HepG2 (cell line): ENCODE measurements around the gene ATP2A2. TPM values are rescaled to one million over a fixed set of nuclear protein-coding genes. Genes with fewer than 3 reads are reported as not detected.
A peak's percentile ranks its signal among the peaks of the same experiment; 100 is the strongest.

Experiments
- ATAC-seq: fragments of 200-7000 bp; cut with Tn5 transposase; 3 replicates; pipeline ENCODE4 v1.9.1; 2020; ENCODE audit warnings: mild to moderate bottlenecking, moderate library complexity
- BruUV-seq: library from RNA; stranded (reverse); fragments of 400-500 nt; replicated peaks from 2 replicates; lab custom pipeline; 2021; lab: Mats Ljungman, UMichigan
- CTCF ChIA-PET: fragments of 300-600 bp; formaldehyde crosslinking; extraction: SDS; loops from one replicate; lab custom pipeline; 2021; ENCODE audit warnings: low total read pairs, inconsistent platforms, low intra/inter-chr PET ratio; lab: Yijun Ruan, JAX
- POLR2A ChIA-PET: fragments of 350-600 bp; sonication (Branson Sonifier 250); formaldehyde crosslinking; loops from one replicate; lab custom pipeline; 2020; ENCODE audit warnings: antibody characterized with exemption, inconsistent platforms; lab: Yijun Ruan, JAX
- DNase-seq: peaks from one replicate; pipeline ENCODE4 v3.0.0-alpha.2; 2015; ENCODE audit warnings: low spot score
- FAIRE-seq: peaks from 3 replicates; lab custom pipeline; 2011; peaks lifted over from hg19 to GRCh38; lab: Jason Lieb, UNC
- H2AFZ ChIP-seq: one replicate; pipeline ENCODE4 v1.6.1; 2011; ENCODE audit warnings: low read length, inconsistent platforms
- H3K27ac ChIP-seq: fragments of 300-600 bp; 3 replicates; pipeline ENCODE4 v1.8.0; 2011; ENCODE audit warnings: mixed run types, mild to moderate bottlenecking, mixed read lengths, low read length, inconsistent platforms; ENCODE audit not compliant: insufficient read depth; ENCODE audit errors: extremely low read length
- H3K27me3 ChIP-seq, 2 experiments: fragments of 200-600 bp in 1 of 2; 2 replicates in 1 of 2; 3 replicates in 1 of 2; pipeline versions ENCODE4 v1.6.0 to v1.8.0; 2011; ENCODE audit warnings: low read length in 2 of 2, mild to moderate bottlenecking in 2 of 2, moderate library complexity in 2 of 2, inconsistent platforms in 1 of 2; ENCODE audit not compliant: insufficient read depth in 2 of 2, control insufficient read depth in 1 of 2
- H3K36me3 ChIP-seq, 2 experiments: fragments of 200-600 bp in 1 of 2; replicated peaks in 1 of 2; 2 replicates in 1 of 2; 3 replicates in 1 of 2; pipeline versions ENCODE4 v1.5.1 to v1.8.0; 2011; ENCODE audit warnings: low read length in 2 of 2, inconsistent platforms in 1 of 2; ENCODE audit not compliant: insufficient read depth in 2 of 2, control insufficient read depth in 1 of 2
- H3K4me1 ChIP-seq: 2 replicates; pipeline ENCODE4 v1.5.1; 2012; ENCODE audit warnings: low read length, inconsistent platforms; ENCODE audit not compliant: insufficient read depth
- H3K4me2 ChIP-seq: 2 replicates; pipeline ENCODE4 v1.6.0; 2011; ENCODE audit warnings: low read depth, low read length, inconsistent platforms
- H3K4me3 ChIP-seq, 3 experiments: fragments of 200-600 bp in 1 of 3; sonication (generic), shearing (Covaris generic) in 1 of 3; replicated peaks in 1 of 3; 2 replicates each; pipeline ENCODE4 v1.5.1; 2011 to 2016; ENCODE audit warnings: low read length in 3 of 3, inconsistent platforms in 2 of 3, low read depth in 2 of 3, mild to moderate bottlenecking in 2 of 3, control low read depth in 1 of 3, mixed read lengths in 1 of 3; ENCODE audit not compliant: insufficient read depth in 1 of 3
- H3K79me2 ChIP-seq: one replicate; pipeline ENCODE4 v1.6.1; 2011; ENCODE audit warnings: low read length, inconsistent platforms; ENCODE audit not compliant: insufficient read depth
- H3K9ac ChIP-seq: 2 replicates; pipeline ENCODE4 v1.6.0; 2011; ENCODE audit warnings: mild to moderate bottlenecking, low read depth, low read length, inconsistent platforms; ENCODE audit not compliant: insufficient read depth
- H3K9me3 ChIP-seq: 2 replicates; pipeline ENCODE4 v1.5.1; 2012; ENCODE audit warnings: mild to moderate bottlenecking, low read length
- H4K20me1 ChIP-seq: 2 replicates; pipeline ENCODE4 v1.6.0; 2011; ENCODE audit warnings: inconsistent platforms, mild to moderate bottlenecking, low read length, moderate library complexity; ENCODE audit not compliant: insufficient read depth
- AGO1 ChIP-seq: fragments of 200-400 bp; formaldehyde crosslinking; IDR thresholded peaks from 2 replicates; pipeline ENCODE4 v1.6.1; 2017; ENCODE audit warnings: mild to moderate bottlenecking, low read depth, low read length, moderate library complexity; ENCODE audit not compliant: poor library complexity, severe bottlenecking
- CEBPB ChIP-seq: IDR thresholded peaks from 2 replicates; pipeline ENCODE4 v1.6.1; 2011; ENCODE audit warnings: low read depth, low read length, improper control_type of control experiment, borderline replicate concordance
- CEBPG ChIP-seq: IDR thresholded peaks from 2 replicates; pipeline ENCODE4 v1.6.1; 2016
- FIP1L1 ChIP-seq: fragments of 200-400 bp; formaldehyde crosslinking; IDR thresholded peaks from 2 replicates; pipeline ENCODE4 v1.6.1; 2018; ENCODE audit warnings: low read depth, mild to moderate bottlenecking, low read length, moderate library complexity, borderline replicate concordance; ENCODE audit not compliant: insufficient read depth
- MED8 ChIP-seq: sonication (generic); formaldehyde crosslinking; IDR thresholded peaks from 2 replicates; pipeline ENCODE4 v1.8.1; 2023; ENCODE audit warnings: mild to moderate bottlenecking, missing genetic modification reagents; ENCODE audit not compliant: insufficient replicate concordance
- POLR2AphosphoS2 ChIP-seq: IDR thresholded peaks from 2 replicates; pipeline ENCODE4 v1.6.1; 2011; ENCODE audit warnings: low read depth, low read length, improper control_type of control experiment
- SRSF9 ChIP-seq: fragments of 200-400 bp; formaldehyde crosslinking; IDR thresholded peaks from 2 replicates; pipeline ENCODE4 v1.6.1; 2018; ENCODE audit warnings: borderline replicate concordance, mild to moderate bottlenecking, low read depth, low read length; ENCODE audit not compliant: insufficient read depth, poor library complexity, severe bottlenecking
- ZBTB8A ChIP-seq: sonication (generic); formaldehyde crosslinking; IDR thresholded peaks from 2 replicates; pipeline ENCODE4 v1.4.0; 2020; ENCODE audit warnings: mild to moderate bottlenecking, low read depth, missing genetic modification reagents, borderline replicate concordance
- ZNF670 ChIP-seq: sonication (generic); formaldehyde crosslinking; IDR thresholded peaks from 2 replicates; pipeline ENCODE4 v1.8.0; 2022; ENCODE audit warnings: mild to moderate bottlenecking, missing genetic modification reagents, borderline replicate concordance
- ZZZ3 ChIP-seq: sonication (generic); formaldehyde crosslinking; IDR thresholded peaks from 2 replicates; pipeline ENCODE4 v1.4.0; 2020; ENCODE audit warnings: missing genetic modification reagents, mild to moderate bottlenecking, borderline replicate concordance
- in situ Hi-C: cut with HindIII; loops from 2 replicates; pipeline ENCODE4 v1.10.0; 2017; ENCODE audit warnings: low pct_unique_long_range_greater_than_20kb; ENCODE audit not compliant: extremely low pct_ligation_motif_present
- intact Hi-C: fragments of 100-400 bp; cut with micrococcal nuclease; formaldehyde crosslinking; loops from one replicate; pipeline ENCODE4 v1.10.0; 2022; ENCODE audit not compliant: unreplicated experiment
- polyA plus RNA-seq, 8 experiments: library from polyadenylated mRNA; depleted of rRNA in 3 of 8; stranded (reverse) in 7 of 8; unstranded in 1 of 8; fragments of >200 nt; fragmentation: Illumina TruSeq in 4 of 8; extraction: Trizol in 4 of 8; gene quantifications; 2 replicates each; pipeline versions ENCODE4 v1.2.1 to v1.2.3, GENCODE V29; 2011 to 2016; ENCODE audit warnings: low read depth in 4 of 8, missing spikeins in 1 of 8, mixed read lengths in 1 of 8; ENCODE audit not compliant: insufficient read depth in 1 of 8
- total RNA-seq, 5 experiments: library from RNA; depleted of rRNA; stranded (reverse); fragments of >200 nt; fragmentation: Illumina TruSeq; extraction: Trizol; gene quantifications; 2 replicates each; pipeline ENCODE4 v1.2.3, GENCODE V29; 2016; ENCODE audit warnings: low read depth in 1 of 5
- TF ChIP-seq, protein P1 (sequence below): sonication (generic); formaldehyde crosslinking; IDR thresholded peaks from 2 replicates; pipeline ENCODE4 v1.8.0; 2022; ENCODE audit warnings: missing genetic modification reagents, mild to moderate bottlenecking, inconsistent platforms, borderline replicate concordance
- TF ChIP-seq, protein P2 (sequence below): sonication (generic); formaldehyde crosslinking; IDR thresholded peaks from 2 replicates; pipeline ENCODE4 v1.5.0; 2020; ENCODE audit warnings: missing genetic modification reagents
- TF ChIP-seq, protein P3 (sequence below): sonication (generic); formaldehyde crosslinking; IDR thresholded peaks from 2 replicates; pipeline ENCODE4 v1.5.1; 2020; ENCODE audit warnings: mild to moderate bottlenecking, missing genetic modification reagents, borderline replicate concordance
- TF ChIP-seq, protein P4 (sequence below): sonication (generic); formaldehyde crosslinking; conservative IDR thresholded peaks from 2 replicates; pipeline ENCODE4 v1.8.0; 2022; ENCODE audit warnings: missing genetic modification reagents
- TF ChIP-seq, protein P5 (sequence below): sonication (generic); formaldehyde crosslinking; IDR thresholded peaks from 2 replicates; pipeline ENCODE4 v1.8.0; 2022; ENCODE audit warnings: mild to moderate bottlenecking, missing genetic modification reagents, moderate library complexity

The ATP2A2 gene
- total and polyA plus RNA-seq, 2 of the 13 experiments (the other 11 are each of a cell fraction or from before 2014, with no cell fraction given) = 35.4 to 85.5 TPM

DNA sequence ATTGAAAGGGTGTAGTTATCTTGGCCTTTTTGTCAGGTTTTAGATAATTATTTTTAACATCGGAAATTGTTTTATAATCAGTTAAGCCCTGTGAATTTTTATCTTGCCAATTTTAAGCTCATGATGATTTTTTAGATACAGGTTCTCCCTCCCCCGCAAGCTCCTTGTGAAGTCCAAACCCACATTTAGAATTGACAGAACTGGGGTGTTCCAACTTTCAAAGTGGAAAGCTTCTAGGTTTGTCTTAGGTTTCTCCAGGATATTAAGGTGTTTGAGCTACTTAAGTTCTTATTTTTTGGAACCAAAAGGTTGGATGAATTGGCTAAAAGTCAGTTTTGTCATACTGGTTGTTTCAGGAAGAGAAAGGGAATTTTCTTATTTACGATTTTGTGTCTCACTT is 49.1 kb downstream of the ATP2A2 start (continued):
- TF ChIP-seq, protein P1, sequence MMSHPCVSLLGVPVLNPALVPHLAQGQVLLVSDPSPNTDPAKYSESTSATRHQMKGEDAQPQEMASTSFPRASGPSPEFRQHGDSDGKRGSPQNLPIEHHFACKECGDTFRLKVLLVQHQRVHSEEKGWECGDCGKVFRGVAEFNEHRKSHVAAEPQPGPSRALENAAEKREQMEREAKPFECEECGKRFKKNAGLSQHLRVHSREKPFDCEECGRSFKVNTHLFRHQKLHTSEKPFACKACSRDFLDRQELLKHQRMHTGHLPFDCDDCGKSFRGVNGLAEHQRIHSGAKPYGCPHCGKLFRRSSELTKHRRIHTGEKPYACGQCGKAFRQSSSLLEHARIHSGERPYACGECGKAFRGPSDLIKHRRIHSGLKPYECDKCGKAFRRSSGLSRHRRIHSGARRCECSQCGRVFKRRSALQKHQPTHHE (CRISPR knock-in tag) = no peak

DNA sequence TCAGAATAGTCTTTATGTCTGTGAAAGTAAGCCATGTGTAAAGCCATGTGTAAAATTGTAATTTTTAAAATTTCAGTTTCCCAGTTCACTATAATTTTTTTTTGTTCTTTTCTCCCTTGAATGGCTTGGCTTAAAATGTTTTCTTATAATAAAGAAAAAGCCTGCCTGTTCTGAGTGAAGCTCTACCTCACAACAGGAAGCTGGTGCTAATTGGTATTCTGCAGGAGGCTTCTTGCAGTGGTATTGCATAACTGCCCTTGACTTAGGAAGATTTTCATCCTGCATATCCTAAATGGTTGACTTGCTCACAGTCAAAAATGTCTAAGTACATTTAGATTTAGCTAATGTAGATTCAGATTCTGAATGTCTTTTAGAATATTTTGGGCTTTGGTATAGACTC is 49.5 kb downstream of the ATP2A2 start:
- no peak for ATAC-seq
- H3K27me3 ChIP-seq = no peaks in the 10 kb centered on the region
- H3K4me3 ChIP-seq = no peak overlapping the region
- H3K9me3 ChIP-seq = no peaks in the 10 kb centered on the region
- H3K4me2 ChIP-seq = no peak overlapping the region
- H3K79me2 ChIP-seq = peaks cover 7% of the 10 kb centered on the region
- no peak overlapping the region for H3K27ac ChIP-seq
- intact Hi-C loops = no loop called here
- FAIRE-seq = no peak
- H3K36me3 ChIP-seq = peaks cover 46 to 90% of the 10 kb centered on the region in 2 experiments
- ChIA-PET CTCF (no interaction called here), POLR2A (interaction anchor here (0.8 to 1.9 kb wide), 2 partner anchors 10 to 83 kb away, joined by 3 to 5 read pairs; no protein-coding TSS in a partner anchor)
- TF ChIP-seq SRSF9 (no peak), ZBTB8A (no peak), ZZZ3 (CRISPR knock-in tag) (no peak), CEBPG (CRISPR knock-in tag) (peak; percentile 61), CEBPB (peak; percentile 62; the same call in 1 of the 2 replicates), ZNF670 (CRISPR knock-in tag) (no peak), FIP1L1 (no peak), POLR2AphosphoS2 (no peak), MED8 (CRISPR knock-in tag) (no peak), AGO1 (no peak)
- TF ChIP-seq, protein P2, sequence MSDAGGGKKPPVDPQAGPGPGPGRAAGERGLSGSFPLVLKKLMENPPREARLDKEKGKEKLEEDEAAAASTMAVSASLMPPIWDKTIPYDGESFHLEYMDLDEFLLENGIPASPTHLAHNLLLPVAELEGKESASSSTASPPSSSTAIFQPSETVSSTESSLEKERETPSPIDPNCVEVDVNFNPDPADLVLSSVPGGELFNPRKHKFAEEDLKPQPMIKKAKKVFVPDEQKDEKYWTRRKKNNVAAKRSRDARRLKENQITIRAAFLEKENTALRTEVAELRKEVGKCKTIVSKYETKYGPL (CRISPR knock-in tag) = 0 out of 2 replicates have a peak, but pooled peaks have one; percentile 33
- TF ChIP-seq, protein P3, sequence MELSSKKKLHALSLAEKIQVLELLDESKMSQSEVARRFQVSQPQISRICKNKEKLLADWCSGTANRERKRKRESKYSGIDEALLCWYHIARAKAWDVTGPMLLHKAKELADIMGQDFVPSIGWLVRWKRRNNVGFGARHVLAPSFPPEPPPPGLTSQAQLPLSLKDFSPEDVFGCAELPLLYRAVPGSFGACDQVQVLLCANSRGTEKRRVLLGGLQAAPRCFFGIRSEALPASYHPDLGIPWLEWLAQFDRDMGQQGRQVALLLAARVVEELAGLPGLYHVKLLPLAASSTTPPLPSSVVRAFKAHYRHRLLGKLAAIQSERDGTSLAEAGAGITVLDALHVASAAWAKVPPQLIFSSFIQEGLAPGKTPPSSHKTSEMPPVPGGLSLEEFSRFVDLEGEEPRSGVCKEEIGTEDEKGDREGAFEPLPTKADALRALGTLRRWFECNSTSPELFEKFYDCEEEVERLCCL (CRISPR knock-in tag) = no peak
- TF ChIP-seq, protein P4, sequence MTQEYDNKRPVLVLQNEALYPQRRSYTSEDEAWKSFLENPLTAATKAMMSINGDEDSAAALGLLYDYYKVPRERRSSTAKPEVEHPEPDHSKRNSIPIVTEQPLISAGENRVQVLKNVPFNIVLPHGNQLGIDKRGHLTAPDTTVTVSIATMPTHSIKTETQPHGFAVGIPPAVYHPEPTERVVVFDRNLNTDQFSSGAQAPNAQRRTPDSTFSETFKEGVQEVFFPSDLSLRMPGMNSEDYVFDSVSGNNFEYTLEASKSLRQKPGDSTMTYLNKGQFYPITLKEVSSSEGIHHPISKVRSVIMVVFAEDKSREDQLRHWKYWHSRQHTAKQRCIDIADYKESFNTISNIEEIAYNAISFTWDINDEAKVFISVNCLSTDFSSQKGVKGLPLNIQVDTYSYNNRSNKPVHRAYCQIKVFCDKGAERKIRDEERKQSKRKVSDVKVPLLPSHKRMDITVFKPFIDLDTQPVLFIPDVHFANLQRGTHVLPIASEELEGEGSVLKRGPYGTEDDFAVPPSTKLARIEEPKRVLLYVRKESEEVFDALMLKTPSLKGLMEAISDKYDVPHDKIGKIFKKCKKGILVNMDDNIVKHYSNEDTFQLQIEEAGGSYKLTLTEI (CRISPR knock-in tag) = no peak
- TF ChIP-seq, protein P5, sequence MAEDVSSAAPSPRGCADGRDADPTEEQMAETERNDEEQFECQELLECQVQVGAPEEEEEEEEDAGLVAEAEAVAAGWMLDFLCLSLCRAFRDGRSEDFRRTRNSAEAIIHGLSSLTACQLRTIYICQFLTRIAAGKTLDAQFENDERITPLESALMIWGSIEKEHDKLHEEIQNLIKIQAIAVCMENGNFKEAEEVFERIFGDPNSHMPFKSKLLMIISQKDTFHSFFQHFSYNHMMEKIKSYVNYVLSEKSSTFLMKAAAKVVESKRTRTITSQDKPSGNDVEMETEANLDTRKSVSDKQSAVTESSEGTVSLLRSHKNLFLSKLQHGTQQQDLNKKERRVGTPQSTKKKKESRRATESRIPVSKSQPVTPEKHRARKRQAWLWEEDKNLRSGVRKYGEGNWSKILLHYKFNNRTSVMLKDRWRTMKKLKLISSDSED (CRISPR knock-in tag) = no peak
- no peak overlapping the region for H3K9ac ChIP-seq
- BruUV-seq = no TSS peak
- no peak for DNase-seq
- H3K4me1 ChIP-seq = no peaks in the 10 kb centered on the region
- in situ Hi-C loops = loop anchor here (5.0 kb wide), 1 partner anchor 33 kb away; no protein-coding TSS in a partner anchor
- H2AFZ ChIP-seq = no peak overlapping the region
- no peaks in the 10 kb centered on the region for H4K20me1 ChIP-seq
